GM23338 (cell line): ENCODE data around the gene CERS2. TPM values are rescaled to one million over a fixed set of nuclear protein-coding genes. Genes with fewer than 3 reads are reported as not detected.

ENCODE experiments used
- ATAC-seq: fragments of 200-7000 bp; cut with Tn5 transposase; 3 replicates; pipeline ENCODE4 v1.9.1; 2020
- DNase-seq: peaks from one replicate; pipeline ENCODE4 v3.0.0-alpha.2; 2015; ENCODE audit warnings: low spot score
- H2AFZ ChIP-seq: fragments of 200-600 bp; sonication (generic); 2 replicates; pipeline ENCODE4 v1.8.0; 2016; ENCODE audit warnings: antibody characterized with exemption, mild to moderate bottlenecking, moderate library complexity
- H3F3A ChIP-seq: fragments of 200-600 bp; sonication (generic); replicated peaks from 2 replicates; pipeline ENCODE4 v1.8.0; 2017; ENCODE audit warnings: antibody characterized with exemption, mixed run types, low read depth
- H3K27ac ChIP-seq: fragments of 200-600 bp; sonication (generic); 2 replicates; pipeline ENCODE4 v1.6.1; 2016; ENCODE audit warnings: low read depth
- H3K27me3 ChIP-seq: fragments of 200-600 bp; sonication (generic); 2 replicates; pipeline ENCODE4 v1.8.0; 2016; ENCODE audit warnings: mild to moderate bottlenecking, mixed run types, moderate library complexity; ENCODE audit not compliant: insufficient read depth
- H3K36me3 ChIP-seq: fragments of 200-600 bp; sonication (generic); 2 replicates; pipeline ENCODE4 v1.8.0; 2016; ENCODE audit warnings: mild to moderate bottlenecking; ENCODE audit not compliant: insufficient read depth
- H3K4me1 ChIP-seq: fragments of 200-600 bp; sonication (generic); 2 replicates; pipeline ENCODE4 v1.8.0; 2016; ENCODE audit warnings: mild to moderate bottlenecking, moderate library complexity; ENCODE audit not compliant: insufficient read depth
- H3K4me2 ChIP-seq: fragments of 200-600 bp; sonication (generic); 2 replicates; pipeline ENCODE4 v1.7.1; 2017; ENCODE audit warnings: mixed run types
- H3K4me3 ChIP-seq: fragments of 200-600 bp; sonication (generic); 2 replicates; pipeline ENCODE4 v1.6.1; 2016; ENCODE audit warnings: mixed run types
- H3K79me2 ChIP-seq: fragments of 200-600 bp; sonication (generic); replicated peaks from 2 replicates; pipeline ENCODE4 v1.8.0; 2017; ENCODE audit warnings: mild to moderate bottlenecking; ENCODE audit not compliant: insufficient read depth
- H3K9me2 ChIP-seq: fragments of 200-600 bp; sonication (generic); 2 replicates; pipeline ENCODE4 v1.8.0; 2017; ENCODE audit not compliant: insufficient read depth
- H4K20me1 ChIP-seq: fragments of 200-600 bp; sonication (generic); replicated peaks from 2 replicates; pipeline ENCODE4 v1.8.0; 2017; ENCODE audit warnings: mild to moderate bottlenecking; ENCODE audit not compliant: insufficient read depth
- H3K27ac Mint-ChIP-seq: 2 replicates; pipeline ENCODE4 v1.8.0; 2020; ENCODE audit warnings: inconsistent platforms, mild to moderate bottlenecking, moderate library complexity, mixed read lengths
- H3K27me3 Mint-ChIP-seq: 3 replicates; pipeline ENCODE4 v1.8.0; 2022; ENCODE audit warnings: low read depth, mild to moderate bottlenecking, moderate library complexity, mixed read lengths, inconsistent platforms; ENCODE audit not compliant: insufficient read depth, poor library complexity
- H3K36me3 Mint-ChIP-seq: 3 replicates; pipeline ENCODE4 v1.8.0; 2021; ENCODE audit warnings: low read depth, mild to moderate bottlenecking, inconsistent platforms, moderate library complexity, mixed read lengths
- H3K4me1 Mint-ChIP-seq: 3 replicates; pipeline ENCODE4 v1.8.0; 2020; ENCODE audit warnings: mild to moderate bottlenecking, inconsistent platforms, mixed read lengths
- H3K4me3 Mint-ChIP-seq: 3 replicates; pipeline ENCODE4 v1.8.0; 2021; ENCODE audit warnings: moderate library complexity, mild to moderate bottlenecking, inconsistent platforms, mixed read lengths
- H3K9me3 Mint-ChIP-seq: 3 replicates; pipeline ENCODE4 v1.8.0; 2020; ENCODE audit warnings: moderate library complexity, mild to moderate bottlenecking, inconsistent platforms, mixed read lengths
- NANOG ChIP-seq: IDR thresholded peaks from 2 replicates; pipeline ENCODE4 v1.6.1; 2016; ENCODE audit warnings: antibody characterized with exemption, borderline replicate concordance
- STAT1 ChIP-seq: IDR thresholded peaks from one replicate; pipeline ENCODE4 v1.6.1; 2016; ENCODE audit warnings: antibody characterized with exemption; ENCODE audit not compliant: unreplicated experiment
- ZNF114 ChIP-seq: fragments of 250-450 bp; sonication (Bioruptor Pico); IDR thresholded peaks from 2 replicates; pipeline ENCODE4 v1.5.0; 2020; ENCODE audit warnings: mild to moderate bottlenecking, moderate library complexity
- ZNF331 ChIP-seq: fragments of 250-450 bp; sonication (Bioruptor Pico); IDR thresholded peaks from 2 replicates; pipeline ENCODE4 v1.5.0; 2020; ENCODE audit warnings: low read depth, mild to moderate bottlenecking, moderate library complexity
- polyA plus RNA-seq: library from polyadenylated mRNA; unstranded; fragments of >200 nt; fragmentation: Nextera tagmentation; extraction: Ambion mirVana; gene quantifications from 2 replicates; pipeline ENCODE4 v1.2.1, GENCODE V29; 2016
- total RNA-seq: library from RNA; depleted of rRNA; stranded (reverse); fragments of >200 nt; shearing (Covaris generic); gene quantifications from 2 replicates; pipeline ENCODE4 v1.2.3, GENCODE V29; 2014
- TF ChIP-seq, protein P1 (sequence below): fragments of 250-450 bp; sonication (Bioruptor Pico); IDR thresholded peaks from 2 replicates; pipeline ENCODE4 v1.5.0; 2020; ENCODE audit warnings: mild to moderate bottlenecking, moderate library complexity
- TF ChIP-seq, protein P2 (sequence below), 2 experiments: fragments of 200-600 bp in 1 of 2; sonication (generic) in 1 of 2; conservative IDR thresholded peaks; 2 replicates each; pipeline versions ENCODE4 v1.5.1 to v1.6.1; 2016 to 2017; ENCODE audit warnings: antibody characterized with exemption in 2 of 2, low read depth in 2 of 2, mild to moderate bottlenecking in 2 of 2, moderate library complexity in 1 of 2

CERS2 gene
- total and polyA plus RNA-seq, 2 experiments from 2014 or later = 83.3 to 120 TPM

DNA sequence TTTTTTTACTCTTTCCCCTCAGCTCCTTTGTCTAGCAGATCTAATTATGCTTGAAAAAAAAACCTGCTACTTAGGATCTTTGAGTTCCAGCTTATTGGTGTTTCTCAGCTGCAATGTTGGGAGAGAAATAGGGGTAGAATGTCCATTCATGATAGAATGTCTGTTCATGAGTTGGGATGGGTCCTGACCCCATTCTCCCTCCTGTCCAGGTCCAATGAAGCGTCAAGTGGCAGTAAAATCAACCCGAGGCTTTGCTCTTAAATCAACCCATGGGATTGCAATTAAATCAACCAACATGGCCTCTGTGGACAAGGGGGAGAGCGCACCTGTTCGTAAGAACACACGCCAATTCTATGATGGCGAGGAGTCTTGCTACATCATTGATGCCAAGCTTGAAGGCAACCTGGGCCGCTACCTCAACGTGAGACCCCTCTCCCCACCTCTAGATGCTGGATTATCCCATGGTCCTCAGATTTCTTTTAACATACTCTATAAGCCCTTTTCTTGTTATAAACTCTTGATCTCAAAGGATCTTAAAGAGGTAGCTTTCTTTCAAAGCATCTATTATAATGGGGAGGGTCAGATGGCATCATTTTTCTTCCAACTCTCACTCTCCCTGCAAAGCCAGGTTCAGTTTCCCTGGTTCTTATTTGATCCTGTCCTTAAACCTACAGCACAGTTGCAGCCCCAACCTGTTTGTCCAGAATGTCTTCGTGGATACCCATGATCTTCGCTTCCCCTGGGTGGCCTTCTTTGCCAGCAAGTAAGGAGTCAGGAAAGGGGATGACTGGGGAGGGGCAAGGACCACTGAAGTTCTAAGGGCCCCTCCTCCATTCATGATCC lies 11.1 kb downstream of the CERS2 start (continued):
- TF ChIP-seq, protein P1, sequence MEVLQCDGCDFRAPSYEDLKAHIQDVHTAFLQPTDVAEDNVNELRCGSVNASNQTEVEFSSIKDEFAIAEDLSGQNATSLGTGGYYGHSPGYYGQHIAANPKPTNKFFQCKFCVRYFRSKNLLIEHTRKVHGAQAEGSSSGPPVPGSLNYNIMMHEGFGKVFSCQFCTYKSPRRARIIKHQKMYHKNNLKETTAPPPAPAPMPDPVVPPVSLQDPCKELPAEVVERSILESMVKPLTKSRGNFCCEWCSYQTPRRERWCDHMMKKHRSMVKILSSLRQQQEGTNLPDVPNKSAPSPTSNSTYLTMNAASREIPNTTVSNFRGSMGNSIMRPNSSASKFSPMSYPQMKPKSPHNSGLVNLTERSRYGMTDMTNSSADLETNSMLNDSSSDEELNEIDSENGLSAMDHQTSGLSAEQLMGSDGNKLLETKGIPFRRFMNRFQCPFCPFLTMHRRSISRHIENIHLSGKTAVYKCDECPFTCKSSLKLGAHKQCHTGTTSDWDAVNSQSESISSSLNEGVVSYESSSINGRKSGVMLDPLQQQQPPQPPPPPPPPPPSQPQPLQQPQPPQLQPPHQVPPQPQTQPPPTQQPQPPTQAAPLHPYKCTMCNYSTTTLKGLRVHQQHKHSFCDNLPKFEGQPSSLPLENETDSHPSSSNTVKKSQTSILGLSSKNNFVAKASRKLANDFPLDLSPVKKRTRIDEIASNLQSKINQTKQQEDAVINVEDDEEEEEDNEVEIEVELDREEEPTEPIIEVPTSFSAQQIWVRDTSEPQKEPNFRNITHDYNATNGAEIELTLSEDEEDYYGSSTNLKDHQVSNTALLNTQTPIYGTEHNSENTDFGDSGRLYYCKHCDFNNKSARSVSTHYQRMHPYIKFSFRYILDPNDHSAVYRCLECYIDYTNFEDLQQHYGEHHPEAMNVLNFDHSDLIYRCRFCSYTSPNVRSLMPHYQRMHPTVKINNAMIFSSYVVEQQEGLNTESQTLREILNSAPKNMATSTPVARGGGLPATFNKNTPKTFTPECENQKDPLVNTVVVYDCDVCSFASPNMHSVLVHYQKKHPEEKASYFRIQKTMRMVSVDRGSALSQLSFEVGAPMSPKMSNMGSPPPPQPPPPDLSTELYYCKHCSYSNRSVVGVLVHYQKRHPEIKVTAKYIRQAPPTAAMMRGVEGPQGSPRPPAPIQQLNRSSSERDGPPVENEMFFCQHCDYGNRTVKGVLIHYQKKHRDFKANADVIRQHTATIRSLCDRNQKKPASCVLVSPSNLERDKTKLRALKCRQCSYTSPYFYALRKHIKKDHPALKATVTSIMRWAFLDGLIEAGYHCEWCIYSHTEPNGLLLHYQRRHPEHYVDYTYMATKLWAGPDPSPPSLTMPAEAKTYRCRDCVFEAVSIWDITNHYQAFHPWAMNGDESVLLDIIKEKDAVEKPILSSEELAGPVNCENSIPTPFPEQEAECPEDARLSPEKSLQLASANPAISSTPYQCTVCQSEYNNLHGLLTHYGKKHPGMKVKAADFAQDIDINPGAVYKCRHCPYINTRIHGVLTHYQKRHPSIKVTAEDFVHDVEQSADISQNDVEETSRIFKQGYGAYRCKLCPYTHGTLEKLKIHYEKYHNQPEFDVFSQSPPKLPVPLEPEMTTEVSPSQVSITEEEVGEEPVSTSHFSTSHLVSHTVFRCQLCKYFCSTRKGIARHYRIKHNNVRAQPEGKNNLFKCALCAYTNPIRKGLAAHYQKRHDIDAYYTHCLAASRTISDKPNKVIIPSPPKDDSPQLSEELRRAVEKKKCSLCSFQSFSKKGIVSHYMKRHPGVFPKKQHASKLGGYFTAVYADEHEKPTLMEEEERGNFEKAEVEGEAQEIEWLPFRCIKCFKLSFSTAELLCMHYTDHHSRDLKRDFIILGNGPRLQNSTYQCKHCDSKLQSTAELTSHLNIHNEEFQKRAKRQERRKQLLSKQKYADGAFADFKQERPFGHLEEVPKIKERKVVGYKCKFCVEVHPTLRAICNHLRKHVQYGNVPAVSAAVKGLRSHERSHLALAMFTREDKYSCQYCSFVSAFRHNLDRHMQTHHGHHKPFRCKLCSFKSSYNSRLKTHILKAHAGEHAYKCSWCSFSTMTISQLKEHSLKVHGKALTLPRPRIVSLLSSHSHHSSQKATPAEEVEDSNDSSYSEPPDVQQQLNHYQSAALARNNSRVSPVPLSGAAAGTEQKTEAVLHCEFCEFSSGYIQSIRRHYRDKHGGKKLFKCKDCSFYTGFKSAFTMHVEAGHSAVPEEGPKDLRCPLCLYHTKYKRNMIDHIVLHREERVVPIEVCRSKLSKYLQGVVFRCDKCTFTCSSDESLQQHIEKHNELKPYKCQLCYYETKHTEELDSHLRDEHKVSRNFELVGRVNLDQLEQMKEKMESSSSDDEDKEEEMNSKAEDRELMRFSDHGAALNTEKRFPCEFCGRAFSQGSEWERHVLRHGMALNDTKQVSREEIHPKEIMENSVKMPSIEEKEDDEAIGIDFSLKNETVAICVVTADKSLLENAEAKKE (CRISPR knock-in tag) = no peak
- TF ChIP-seq ZNF331 = no peak

DNA sequence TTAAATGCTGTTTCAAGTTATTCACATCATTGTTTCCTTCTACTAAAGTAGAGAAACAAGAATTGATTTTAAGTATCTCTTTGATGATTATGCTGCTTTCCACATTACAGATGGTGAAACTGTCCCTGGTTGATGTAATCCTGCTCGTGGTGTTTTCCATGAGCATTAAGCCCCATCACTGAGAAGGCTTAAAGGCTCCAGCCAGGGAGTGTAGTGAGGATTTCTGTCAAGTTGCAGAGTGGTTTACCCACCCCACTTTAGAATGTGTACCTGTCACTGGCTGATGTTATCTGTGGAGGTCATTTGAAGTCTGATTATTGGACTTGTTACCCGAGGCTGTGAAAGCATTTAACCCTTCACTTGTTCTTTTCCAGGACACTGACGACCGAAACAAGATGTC lies 12.9 kb downstream of the CERS2 start:
- Mint-ChIP-seq H3K9me3 (no peaks in the 10 kb centered on the region; the same call in 2 of the 3 replicates), H3K27me3 (peaks cover 6% of the 10 kb centered on the region), H3K4me1 (no peaks in the 10 kb centered on the region), H3K27ac (no peak overlapping the region), H3K36me3 (peaks cover 93% of the 10 kb centered on the region), H3K4me3 (no peak overlapping the region)
- no peak overlapping the region for H3K4me2 ChIP-seq
- H2AFZ ChIP-seq = no peak overlapping the region
- no peak for ATAC-seq
- no peak for DNase-seq
- no peak overlapping the region for H3K4me3 ChIP-seq
- peaks cover 57% of the 10 kb centered on the region for H3K36me3 ChIP-seq
- H3K4me1 ChIP-seq = no peaks in the 10 kb centered on the region; the same call in 1 of the 2 replicates
- peaks cover 11% of the 10 kb centered on the region for H4K20me1 ChIP-seq
- no peaks in the 10 kb centered on the region for H3K27me3 ChIP-seq
- 0 out of 2 replicates have a peak overlapping the region, but pooled peaks have one; percentile 12 for H3K27ac ChIP-seq
- H3K9me2 ChIP-seq = no peaks in the 10 kb centered on the region
- H3K79me2 ChIP-seq = no peaks in the 10 kb centered on the region
- peaks cover 28% of the 10 kb centered on the region for H3F3A ChIP-seq
- TF ChIP-seq STAT1 (no peak), ZNF331 (no peak), ZNF114 (CRISPR knock-in tag) (no peak), NANOG (no peak)
- TF ChIP-seq, protein P1 (CRISPR knock-in tag) = no peak
- TF ChIP-seq, protein P2, sequence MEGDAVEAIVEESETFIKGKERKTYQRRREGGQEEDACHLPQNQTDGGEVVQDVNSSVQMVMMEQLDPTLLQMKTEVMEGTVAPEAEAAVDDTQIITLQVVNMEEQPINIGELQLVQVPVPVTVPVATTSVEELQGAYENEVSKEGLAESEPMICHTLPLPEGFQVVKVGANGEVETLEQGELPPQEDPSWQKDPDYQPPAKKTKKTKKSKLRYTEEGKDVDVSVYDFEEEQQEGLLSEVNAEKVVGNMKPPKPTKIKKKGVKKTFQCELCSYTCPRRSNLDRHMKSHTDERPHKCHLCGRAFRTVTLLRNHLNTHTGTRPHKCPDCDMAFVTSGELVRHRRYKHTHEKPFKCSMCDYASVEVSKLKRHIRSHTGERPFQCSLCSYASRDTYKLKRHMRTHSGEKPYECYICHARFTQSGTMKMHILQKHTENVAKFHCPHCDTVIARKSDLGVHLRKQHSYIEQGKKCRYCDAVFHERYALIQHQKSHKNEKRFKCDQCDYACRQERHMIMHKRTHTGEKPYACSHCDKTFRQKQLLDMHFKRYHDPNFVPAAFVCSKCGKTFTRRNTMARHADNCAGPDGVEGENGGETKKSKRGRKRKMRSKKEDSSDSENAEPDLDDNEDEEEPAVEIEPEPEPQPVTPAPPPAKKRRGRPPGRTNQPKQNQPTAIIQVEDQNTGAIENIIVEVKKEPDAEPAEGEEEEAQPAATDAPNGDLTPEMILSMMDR (conservative IDR thresholded peaks at IDR 0.05; ENCODE audit: low read depth in 2 of 2) = no peak
